SK-N-SH treated with all-trans-retinoic acid at 6 μM for 48 hours (cell line): ENCODE data around the gene PLEKHG4B.

ENCODE experiments used
- ARNTL ChIP-seq: fragments of 450-650 bp; formaldehyde crosslinking; IDR thresholded peaks from 2 replicates; pipeline ENCODE4 v1.5.0; 2020; ENCODE audit warnings: low read depth, mild to moderate bottlenecking, moderate library complexity, borderline replicate concordance
- BACH2 ChIP-seq: fragments of 250-450 bp; sonication (Bioruptor Pico); IDR thresholded peaks from 2 replicates; pipeline ENCODE4 v1.9.0; 2021; ENCODE audit warnings: mild to moderate bottlenecking, borderline replicate concordance
- CSDC2 ChIP-seq: fragments of 250-450 bp; sonication (Bioruptor Pico); IDR thresholded peaks from 2 replicates; pipeline ENCODE4 v1.5.0; 2020; ENCODE audit warnings: mild to moderate bottlenecking, moderate library complexity
- ISL1 ChIP-seq: fragments of 250-450 bp; sonication (Bioruptor Pico); IDR thresholded peaks from 2 replicates; pipeline ENCODE4 v2.1.2; 2022; ENCODE audit warnings: mild to moderate bottlenecking, moderate library complexity
- OSR1 ChIP-seq: fragments of 250-450 bp; sonication (Bioruptor Pico); IDR thresholded peaks from 2 replicates; pipeline ENCODE4 v1.8.0; 2022; ENCODE audit warnings: moderate library complexity, mild to moderate bottlenecking, inconsistent platforms
- RARB ChIP-seq: fragments of 250-450 bp; sonication (Bioruptor Pico); IDR thresholded peaks from 2 replicates; pipeline ENCODE4 v1.8.0; 2021; ENCODE audit warnings: mild to moderate bottlenecking, moderate library complexity
- TOX ChIP-seq: fragments of 250-450 bp; sonication (Bioruptor Pico); IDR thresholded peaks from 2 replicates; pipeline ENCODE4 v1.8.0; 2021; ENCODE audit warnings: mild to moderate bottlenecking, moderate library complexity, borderline replicate concordance
- ZC3H10 ChIP-seq: fragments of 250-450 bp; sonication (Bioruptor Pico); IDR thresholded peaks from 2 replicates; pipeline ENCODE4 v1.5.1; 2021; ENCODE audit warnings: mild to moderate bottlenecking, moderate library complexity
- ZFP3 ChIP-seq: fragments of 250-450 bp; sonication (Bioruptor Pico); IDR thresholded peaks from 2 replicates; pipeline ENCODE4 v1.5.0; 2020; ENCODE audit warnings: mild to moderate bottlenecking, moderate library complexity
- ZFP30 ChIP-seq: fragments of 450-650 bp; formaldehyde crosslinking; IDR thresholded peaks from 2 replicates; pipeline ENCODE4 v1.5.0; 2022; ENCODE audit warnings: mild to moderate bottlenecking, moderate library complexity
- ZNF8 ChIP-seq: fragments of 450-650 bp; formaldehyde crosslinking; IDR thresholded peaks from 2 replicates; pipeline ENCODE4 v1.5.0; 2020; ENCODE audit warnings: mild to moderate bottlenecking, moderate library complexity
- TF ChIP-seq, protein P1 (sequence below): fragments of 250-450 bp; sonication (Bioruptor Pico); IDR thresholded peaks from 2 replicates; pipeline ENCODE4 v1.8.0; 2020; ENCODE audit warnings: mild to moderate bottlenecking, moderate library complexity, borderline replicate concordance

DNA sequence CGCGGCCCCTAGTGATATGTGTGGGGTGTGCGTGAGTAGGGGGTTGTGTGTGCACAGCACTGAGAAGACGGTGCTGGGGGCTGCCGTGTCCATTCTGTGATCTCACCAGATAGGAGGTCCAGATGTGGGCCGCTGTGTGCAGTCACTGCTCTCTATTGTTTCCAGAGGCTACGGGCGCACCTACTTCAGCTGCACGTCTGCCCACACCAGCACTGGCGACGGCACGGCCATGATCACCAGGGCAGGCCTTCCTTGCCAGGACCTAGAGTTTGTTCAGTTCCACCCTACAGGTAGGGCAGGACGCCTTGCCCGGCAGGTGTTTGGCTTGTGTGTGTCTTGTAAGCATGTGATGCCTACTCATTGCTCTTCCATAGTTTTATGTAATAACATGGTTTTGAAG, 138.7 kb downstream of the PLEKHG4B start:
- TF ChIP-seq ZNF8 (CRISPR knock-in tag) (no peak), BACH2 (no peak), CSDC2 (CRISPR knock-in tag) (no peak), ZFP30 (CRISPR knock-in tag) (no peak), RARB (CRISPR knock-in tag) (no peak), OSR1 (CRISPR knock-in tag) (no peak), ISL1 (CRISPR knock-in tag) (no peak), ZFP3 (CRISPR knock-in tag) (no peak), TOX (CRISPR knock-in tag) (no peak), ARNTL (CRISPR knock-in tag) (no peak), ZC3H10 (CRISPR knock-in tag) (no peak)
- TF ChIP-seq, protein P1, sequence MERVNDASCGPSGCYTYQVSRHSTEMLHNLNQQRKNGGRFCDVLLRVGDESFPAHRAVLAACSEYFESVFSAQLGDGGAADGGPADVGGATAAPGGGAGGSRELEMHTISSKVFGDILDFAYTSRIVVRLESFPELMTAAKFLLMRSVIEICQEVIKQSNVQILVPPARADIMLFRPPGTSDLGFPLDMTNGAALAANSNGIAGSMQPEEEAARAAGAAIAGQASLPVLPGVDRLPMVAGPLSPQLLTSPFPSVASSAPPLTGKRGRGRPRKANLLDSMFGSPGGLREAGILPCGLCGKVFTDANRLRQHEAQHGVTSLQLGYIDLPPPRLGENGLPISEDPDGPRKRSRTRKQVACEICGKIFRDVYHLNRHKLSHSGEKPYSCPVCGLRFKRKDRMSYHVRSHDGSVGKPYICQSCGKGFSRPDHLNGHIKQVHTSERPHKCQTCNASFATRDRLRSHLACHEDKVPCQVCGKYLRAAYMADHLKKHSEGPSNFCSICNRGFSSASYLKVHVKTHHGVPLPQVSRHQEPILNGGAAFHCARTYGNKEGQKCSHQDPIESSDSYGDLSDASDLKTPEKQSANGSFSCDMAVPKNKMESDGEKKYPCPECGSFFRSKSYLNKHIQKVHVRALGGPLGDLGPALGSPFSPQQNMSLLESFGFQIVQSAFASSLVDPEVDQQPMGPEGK = no peak
